ENCODE measurements around the gene GDE1.

The GDE1 gene

GRCh38 chr16:19485611-19486010 is 36.3 kb downstream of the GDE1 start:
- DNase-seq: no peak

DNA sequence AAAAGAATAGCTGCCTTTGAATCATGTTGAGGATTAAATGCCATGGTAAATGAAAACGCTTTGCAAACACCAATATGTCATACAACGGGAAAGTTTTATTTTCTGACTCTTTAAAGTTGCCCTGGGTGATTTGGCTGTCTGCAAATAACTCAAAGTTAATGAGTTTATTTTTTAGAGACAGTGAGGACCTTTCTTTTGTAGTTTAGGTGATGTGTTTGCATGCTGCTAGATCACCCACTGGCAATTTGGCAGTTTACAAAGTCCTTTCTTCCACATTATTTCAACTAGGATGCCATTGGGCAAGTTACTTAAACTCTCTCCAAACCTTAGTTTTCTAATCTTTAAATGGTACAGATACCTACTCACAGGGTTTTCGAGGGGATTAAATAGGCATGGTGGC is 37.8 kb downstream of the GDE1 start:
- DNase-seq: no peak

GRCh38 chr16:19482291-19482690 is 39.6 kb downstream of the GDE1 start:
- no peak for DNase-seq

DNA sequence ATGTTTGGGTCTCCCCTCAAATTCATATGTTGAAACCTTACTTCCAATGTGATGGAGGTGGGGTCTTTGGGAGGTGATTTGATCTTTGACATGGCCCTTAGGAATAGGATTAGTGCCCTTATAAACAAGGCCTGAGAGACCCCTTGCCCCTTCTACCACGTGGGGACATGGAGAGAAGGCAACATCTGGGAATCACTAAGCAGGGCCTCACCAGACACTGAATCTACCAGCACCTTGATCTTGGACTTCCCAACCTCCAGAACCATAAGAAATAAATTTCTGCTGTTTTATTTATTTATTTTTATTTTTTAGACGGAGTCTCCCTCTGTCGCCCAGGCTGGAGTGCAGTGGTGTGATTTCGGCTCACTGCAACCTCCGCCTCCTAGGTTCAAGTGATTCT is 40.1 kb downstream of the GDE1 start:
- no peak for DNase-seq

- DNase-seq: no peak
These were observed 40.6 kb downstream of the GDE1 start for GRCh38 chr16:19481296-19481695.

GRCh38 chr16:19479302-19479721 is 42.6 kb downstream of the GDE1 start:
- no peak for DNase-seq

GRCh38 chr16:19478505-19478904 is 43.4 kb downstream of the GDE1 start:
- no peak for DNase-seq

DNA sequence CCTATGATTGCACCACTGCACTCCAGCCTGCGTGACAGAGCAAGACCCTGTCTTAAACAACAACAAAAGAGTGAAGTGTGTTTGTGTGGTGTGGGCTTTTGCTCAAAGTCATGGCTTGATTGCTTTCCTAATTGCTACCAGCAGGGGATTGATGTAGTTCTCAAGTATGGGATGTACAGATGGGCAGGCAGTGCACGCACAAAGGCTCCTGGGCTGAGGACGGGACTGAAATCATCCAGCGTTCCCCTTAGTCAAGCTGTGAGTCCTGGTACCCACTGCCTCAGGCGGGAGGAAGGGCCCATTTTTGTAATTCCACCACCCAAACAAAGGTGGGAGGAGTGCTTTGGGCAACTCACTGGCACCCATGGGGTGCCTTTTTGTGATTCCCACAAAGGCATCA is 47.3 kb downstream of the GDE1 start:
- DNase-seq: no peak

- DNase-seq: no peak
These were observed 49.4 kb downstream of the GDE1 start for GRCh38 chr16:19472482-19472881.

DNA sequence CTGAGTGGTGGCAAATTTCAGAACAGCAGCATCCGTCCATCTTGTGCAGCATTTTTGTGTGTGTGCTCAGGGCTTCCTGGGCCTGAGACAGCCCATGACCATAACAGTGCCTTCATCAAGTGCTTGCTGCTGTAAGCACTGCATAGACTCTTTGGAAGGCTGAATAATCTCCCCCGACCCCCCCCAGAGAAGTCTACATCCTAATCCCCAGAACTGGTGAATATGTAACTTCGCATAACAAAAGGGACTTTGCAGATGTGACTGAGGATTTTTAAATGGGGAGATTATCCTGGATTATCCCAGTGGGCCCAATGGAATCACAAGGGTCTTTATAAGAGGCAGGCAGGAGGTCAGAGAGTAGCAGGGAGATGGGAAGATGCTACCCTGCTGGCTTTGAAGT is 53.6 kb downstream of the GDE1 start:
- DNase-seq: no peak

DNA sequence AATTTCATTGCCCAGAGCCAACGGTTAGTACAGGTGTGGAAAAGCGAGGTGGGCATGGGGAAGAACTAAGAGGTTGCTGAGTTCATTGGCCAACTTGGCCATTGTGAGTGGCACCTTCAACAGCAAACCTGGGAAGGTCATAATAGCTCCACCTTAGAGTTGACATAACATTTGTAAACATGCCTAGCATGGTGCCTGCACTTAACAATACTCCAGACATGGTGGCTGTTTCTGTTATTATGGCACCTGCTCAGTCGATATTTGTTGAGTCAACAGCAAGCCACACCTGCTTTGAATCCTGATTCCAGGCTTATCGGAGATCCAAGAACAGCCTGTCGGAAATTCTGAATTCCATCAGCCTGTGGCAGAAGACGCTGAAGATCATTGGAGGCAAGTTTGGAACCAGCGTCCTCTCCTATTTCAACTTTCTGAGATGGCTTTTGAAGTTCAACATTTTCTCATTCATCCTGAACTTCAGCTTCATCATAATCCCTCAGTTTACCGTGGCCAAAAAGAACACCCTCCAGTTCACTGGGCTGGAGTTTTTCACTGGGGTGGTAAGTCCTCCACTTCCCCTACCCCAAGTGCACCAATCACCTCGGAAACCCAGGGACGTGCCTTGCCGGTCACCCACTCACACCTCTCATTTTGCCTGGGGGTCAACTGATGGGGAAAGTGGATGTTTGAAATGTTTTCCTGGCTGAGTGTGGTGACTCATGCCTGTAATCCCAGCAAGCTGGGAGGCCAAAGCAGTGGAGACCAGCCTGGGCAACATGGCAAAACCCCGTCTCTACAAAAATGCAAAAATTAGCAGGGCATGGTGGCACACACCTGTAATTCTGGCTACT is 58.2 kb downstream of the GDE1 start:
- peak; percentile 48 to 70 for DNase-seq

DNA sequence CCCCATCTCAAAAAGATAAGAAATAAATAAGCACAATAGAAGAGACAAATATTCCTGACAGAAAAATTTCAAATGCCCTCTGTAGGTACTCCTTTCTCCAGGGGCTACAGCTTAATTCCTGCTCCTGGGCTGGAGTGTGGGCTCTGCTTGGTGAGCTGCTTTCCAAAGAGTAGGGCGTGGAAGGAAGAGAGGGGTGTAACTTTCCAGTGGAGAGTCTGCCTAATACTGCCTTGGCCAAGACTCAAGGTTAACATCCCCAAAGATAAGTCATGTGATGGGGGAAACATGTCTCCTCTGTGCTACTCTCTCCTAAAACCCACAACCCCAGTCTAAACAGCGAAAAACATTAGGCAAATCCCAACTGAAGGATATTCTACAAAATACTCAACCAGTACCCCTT is 61.5 kb downstream of the GDE1 start:
- no peak for DNase-seq

GRCh38 chr16:19458722-19459379 is 63.0 kb downstream of the GDE1 start:
- no peak for DNase-seq

All from SHP77 (cell line).